GM19395 (cell line): Measurements from ENCODE around the gene ACSF3.
"Not testable (repeated sequence)": the region's sequence is repeated elsewhere in the genome, so short reads cannot be mapped to it uniquely, and the experiment has no call there.

Source experiments
- ATAC-seq: cut with Tn5 transposase; IDR thresholded peaks from one replicate; pipeline ENCODE4 v1.9.1; 2021; ENCODE audit warnings: mild to moderate bottlenecking, moderate library complexity; ENCODE audit not compliant: unreplicated experiment

Gene ACSF3

DNA sequence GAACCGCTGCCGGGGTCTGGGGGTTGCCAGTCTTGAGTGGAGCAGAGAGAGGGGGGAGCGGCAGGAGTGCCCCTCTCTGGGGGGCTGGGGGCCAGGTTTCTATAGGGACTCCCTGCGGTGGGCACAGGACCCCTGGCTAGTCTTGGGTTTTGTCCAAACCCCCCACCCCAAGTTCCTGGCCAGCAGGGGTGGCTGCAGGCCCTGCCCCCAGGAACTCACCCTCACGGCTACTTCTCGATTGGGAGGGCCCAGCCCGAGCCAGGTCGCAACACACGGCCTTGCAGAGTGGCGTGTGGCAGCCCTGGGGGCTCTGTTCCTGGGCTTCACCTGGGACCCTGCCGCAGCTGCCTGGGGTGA, 78.5 kb downstream of the ACSF3 start:
- no peak for ATAC-seq

GRCh38 chr16:89172528-89173173, 79.0 kb downstream of the ACSF3 start:
- ATAC-seq, result no peak

- no peak for ATAC-seq
These were observed 79.7 kb downstream of the ACSF3 start for GRCh38 chr16:89173174-89173921.

DNA sequence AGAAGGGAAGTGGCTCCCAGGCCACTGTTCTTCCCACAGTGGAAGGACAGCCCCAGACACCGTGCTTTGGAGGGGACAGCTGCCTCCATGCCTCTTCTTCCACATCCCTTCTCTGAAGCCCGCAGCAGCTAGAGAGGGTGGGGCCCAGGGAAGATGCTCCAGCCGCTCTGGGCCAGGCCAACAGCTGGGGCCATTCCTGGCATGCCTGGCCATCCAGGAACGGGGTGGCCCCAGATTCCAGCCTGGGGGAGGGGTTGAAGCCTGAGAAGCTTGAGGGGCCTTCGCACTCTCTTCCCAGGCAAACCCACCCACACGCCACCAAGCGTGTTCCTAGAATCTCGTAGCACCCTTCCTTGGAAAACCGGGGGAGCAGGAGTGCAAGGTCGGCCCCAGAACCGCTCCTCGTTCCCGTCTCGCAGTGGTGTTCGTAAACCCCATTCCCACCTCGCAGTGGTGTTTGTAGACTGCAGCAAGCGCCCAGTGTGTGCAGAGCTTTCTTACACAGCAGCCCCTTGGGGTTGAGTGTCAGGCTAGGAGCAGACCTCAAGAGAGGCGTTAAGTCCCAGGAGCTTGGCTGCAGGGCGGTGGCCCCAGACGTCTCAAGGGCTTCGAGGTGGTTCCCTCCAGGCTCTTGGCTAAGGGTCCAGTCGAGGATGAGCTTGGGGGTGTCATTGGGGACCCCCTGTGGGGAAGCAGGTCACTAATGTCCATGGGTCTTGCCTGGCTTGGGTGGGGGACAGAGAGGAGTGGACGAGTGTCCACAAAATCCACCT, 80.6 kb downstream of the ACSF3 start:
- ATAC-seq, result no peak

DNA sequence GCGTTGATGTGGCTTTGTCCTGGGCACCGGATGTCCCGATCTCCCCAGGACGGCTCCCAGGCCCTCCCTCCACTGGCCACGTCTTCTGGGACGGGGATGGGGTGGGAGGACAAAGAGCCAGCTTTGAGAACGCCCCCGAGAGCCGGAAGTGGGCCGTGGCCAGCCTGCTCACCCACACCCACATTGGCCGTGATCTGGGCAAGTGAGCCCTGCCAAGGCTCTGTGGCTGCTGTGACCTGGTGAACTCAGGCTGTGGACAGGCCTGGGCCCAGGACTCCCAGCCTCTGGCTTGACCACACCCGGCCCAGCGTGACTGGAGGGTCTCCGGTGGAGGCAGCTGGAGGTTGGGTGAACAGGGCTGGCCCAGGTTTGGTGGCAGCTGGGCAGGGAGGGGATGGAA, 81.2 kb downstream of the ACSF3 start:
- ATAC-seq, result no peak

DNA sequence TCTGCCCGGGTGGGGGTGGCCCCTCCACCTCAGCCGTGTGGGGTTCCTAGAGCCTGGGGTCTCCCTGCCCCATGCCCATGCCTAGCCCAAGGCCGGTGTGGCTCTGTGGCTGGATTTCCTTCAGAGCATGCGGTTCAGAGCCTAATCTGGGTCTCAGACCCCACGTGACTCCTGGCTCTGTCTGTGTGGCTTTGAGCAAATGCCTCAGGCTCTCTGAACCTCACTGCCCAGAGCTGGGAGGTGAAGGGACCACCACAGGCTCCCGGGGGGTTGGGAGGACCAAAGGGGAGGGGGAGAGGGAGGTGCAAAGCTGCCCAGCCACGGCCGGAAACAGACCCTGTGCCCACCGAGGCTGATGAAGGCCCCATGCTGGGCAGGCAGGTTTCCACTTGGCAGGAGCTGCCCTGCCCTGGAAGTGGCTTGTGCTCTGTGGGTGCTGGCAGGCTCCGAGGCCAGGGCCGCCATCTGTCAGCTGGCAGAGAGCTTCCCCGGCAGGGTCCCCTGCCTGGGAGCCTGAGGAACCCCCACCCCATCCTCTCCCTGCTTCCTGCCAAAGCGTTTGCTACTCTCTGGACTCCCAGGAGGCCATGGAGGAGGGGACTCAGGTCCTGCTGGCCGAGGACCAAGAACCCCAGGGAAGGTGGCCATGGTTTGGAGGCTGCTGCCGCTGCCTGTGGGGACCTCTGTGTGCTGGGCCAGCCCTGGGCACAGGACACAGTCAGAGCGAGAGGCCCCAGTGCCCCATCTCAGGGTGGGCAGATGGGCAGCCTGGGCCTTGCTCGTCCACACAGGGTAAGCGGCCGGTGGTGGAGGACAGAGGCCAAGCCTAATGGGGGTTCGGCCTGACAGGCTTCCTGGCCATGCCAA, 81.9 kb downstream of the ACSF3 start:
- ATAC-seq, result no peak

- no peak for ATAC-seq
These were observed 82.6 kb downstream of the ACSF3 start for GRCh38 chr16:89176147-89176690.

DNA sequence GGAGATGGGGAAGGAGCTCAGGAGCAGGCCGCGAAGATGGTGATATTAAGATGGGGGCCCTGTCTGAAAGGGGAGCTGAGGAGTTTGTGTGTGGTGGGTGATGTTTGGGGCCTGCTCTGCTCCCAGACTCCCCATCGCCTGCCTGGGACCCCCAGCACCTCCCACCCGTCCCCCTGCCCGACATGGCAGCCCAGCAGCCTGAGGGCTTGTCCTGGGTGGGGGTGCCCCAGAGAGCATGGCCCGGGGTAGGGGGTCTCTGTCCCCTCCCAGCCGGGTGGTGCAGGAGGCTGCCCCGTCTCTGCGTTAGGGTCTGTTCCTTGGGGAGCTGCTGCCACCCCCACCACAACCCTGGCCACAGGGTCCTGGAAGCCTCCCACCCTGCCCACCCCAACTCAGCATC, 83.1 kb downstream of the ACSF3 start:
- no peak for ATAC-seq

- ATAC-seq, result no peak
These were observed 83.8 kb downstream of the ACSF3 start for GRCh38 chr16:89177501-89177900.

- ATAC-seq, result no peak
These were observed 84.9 kb downstream of the ACSF3 start for GRCh38 chr16:89178453-89179147.

DNA sequence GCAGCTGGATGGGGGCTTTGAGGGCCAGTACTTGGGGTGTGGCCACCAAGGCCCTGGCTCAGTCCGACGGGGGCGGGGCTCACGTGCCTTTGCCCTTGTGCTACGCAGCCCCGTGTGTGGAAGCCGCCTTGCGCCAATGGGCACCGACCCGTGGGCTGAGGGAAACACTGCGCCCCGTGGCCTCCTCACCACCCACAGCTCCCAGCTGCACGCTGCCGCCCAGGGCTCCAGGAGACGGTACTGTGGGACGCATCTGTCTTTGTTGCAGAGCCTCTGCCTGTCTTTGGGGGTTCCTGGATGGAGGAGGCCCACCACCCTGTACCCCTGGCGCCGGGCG, 85.5 kb downstream of the ACSF3 start:
- ATAC-seq, result no peak

GRCh38 chr16:89179656-89180315, 86.1 kb downstream of the ACSF3 start:
- ATAC-seq, result no peak

- ATAC-seq, result no peak
These were observed 89.8 kb downstream of the ACSF3 start for GRCh38 chr16:89183463-89183862.

GRCh38 chr16:89183975-89184676, 90.5 kb downstream of the ACSF3 start:
- no peak for ATAC-seq

GRCh38 chr16:89184677-89184932, 91.0 kb downstream of the ACSF3 start:
- ATAC-seq, result no peak

- no peak for ATAC-seq
These were observed 91.5 kb downstream of the ACSF3 start for GRCh38 chr16:89184933-89185794.

DNA sequence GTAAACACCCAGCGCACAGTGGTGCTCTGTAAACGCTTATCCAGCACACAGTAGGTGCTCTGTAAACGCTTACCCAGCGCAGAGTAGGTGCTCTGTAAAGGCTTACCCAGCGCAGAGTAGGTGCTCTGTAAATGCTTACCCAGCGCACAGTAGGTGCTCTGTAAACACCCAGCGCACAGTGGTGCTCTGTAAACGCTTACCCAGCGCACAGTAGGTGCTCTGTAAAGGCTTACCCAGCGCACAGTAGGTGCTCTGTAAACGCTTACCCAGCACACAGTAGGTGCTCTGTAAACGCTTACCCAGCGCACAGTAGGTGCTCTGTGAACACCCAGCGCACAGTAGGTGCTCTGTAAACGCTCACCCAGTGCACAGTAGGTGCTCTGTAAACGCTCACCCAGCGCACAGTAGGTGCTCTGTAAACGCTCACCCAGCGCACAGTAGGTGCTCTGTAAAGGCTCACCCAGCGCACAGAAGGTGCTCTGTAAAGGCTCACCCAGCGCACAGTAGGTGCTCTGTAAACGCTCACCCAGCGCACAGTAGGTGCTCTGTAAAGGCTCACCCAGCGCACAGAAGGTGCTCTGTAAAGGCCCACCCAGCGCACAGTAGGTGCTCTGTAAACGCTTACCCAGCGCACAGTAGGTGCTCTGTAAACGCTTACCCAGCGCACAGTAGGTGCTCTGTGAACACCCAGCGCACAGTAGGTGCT, 92.4 kb downstream of the ACSF3 start:
- ATAC-seq, result not testable (repeated sequence)

GRCh38 chr16:89186593-89187031, 93.0 kb downstream of the ACSF3 start:
- ATAC-seq, result not testable (repeated sequence)
